Hematopoietic multipotent progenitor cell treated with erythropoietin and hydrocortisone succinate and interleukin-3 and kit ligand, for 6 days (in vitro differentiated cells): ENCODE measurements around the gene FARP1.

Source experiments
- DNase-seq: peaks from one replicate; pipeline ENCODE4 v3.0.0-alpha.2; 2015

The FARP1 gene

GRCh38 chr13:98452851-98453843 is 310.3 kb downstream of the FARP1 start:
- DNase-seq = no peak

GRCh38 chr13:98454389-98454881 is 311.5 kb downstream of the FARP1 start:
- peak; percentile 71 for DNase-seq

DNA sequence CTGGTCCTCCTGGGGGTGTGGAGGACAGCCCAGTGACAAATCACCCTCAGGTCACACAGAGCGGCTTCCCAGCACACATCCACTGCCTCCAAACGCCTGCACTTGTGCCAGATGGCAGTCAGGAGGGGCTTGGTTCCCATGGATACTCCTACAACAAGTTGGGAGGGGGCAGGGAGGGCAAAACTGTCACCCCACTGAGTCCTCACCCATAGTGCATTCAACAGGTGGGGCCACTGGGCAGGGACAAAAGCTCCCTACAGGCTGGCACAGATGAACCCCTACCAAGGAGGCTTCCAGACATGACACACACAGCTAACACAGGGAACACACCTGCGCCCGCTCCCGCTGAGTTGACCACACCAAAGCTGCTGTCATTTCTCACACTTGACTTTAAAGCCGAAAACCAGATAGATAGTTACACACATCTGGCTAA is 313.5 kb downstream of the FARP1 start:
- no peak for DNase-seq

- DNase-seq = no peak
Measured at GRCh38 chr13:98457053-98457452, 314.2 kb downstream of the FARP1 start.

GRCh38 chr13:98458431-98458830 is 315.5 kb downstream of the FARP1 start:
- DNase-seq = no peak

DNA sequence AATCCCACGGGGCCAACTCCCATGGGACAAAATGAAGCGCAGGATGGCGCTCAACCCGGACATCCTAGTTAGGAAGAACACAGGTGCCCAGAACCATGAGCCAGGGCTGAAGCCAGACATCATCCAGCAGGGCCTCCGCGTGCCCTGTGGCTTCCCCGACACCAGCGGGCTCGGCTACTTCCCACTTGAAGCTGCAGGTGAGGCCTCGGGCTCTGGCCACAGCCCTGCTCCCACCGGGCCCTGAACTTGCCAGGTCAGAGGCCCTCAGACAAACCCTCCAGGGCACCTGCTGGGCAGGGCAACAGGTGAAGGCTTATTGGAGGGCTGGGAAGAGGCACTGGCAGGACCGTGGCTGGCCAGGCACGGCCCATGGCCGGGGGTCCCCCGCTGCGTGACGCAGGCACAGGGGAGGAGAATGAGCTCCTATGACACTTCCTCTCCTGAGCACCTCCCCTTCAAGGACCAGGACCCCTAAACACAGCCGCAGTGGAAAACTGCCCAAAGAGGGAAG is 316.3 kb downstream of the FARP1 start:
- DNase-seq = no peak

GRCh38 chr13:98459721-98460370 is 317.0 kb downstream of the FARP1 start:
- DNase-seq = no peak

DNA sequence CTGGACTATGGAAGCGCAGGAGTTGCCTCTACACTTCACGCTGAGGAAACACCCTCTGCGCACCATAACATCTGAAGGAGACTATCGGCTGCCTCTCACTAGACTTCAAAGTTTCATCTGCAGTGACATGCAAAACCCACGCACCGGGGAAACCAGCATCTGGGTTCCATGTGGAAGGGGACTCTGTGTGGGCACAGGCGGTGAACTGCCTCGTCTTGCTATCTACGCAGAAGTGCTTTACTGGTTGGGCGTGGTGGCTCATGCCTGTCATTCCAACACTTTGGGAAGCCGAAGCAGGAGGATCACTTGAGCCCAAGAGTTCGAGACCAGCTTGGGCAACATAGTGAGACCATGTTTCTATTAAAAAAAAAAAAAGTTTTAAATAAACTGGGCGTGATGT is 317.6 kb downstream of the FARP1 start:
- DNase-seq = no peak

- no peak for DNase-seq
Measured at GRCh38 chr13:98461486-98462240, 318.8 kb downstream of the FARP1 start.

- DNase-seq = no peak
Measured at GRCh38 chr13:98462241-98462882, 319.5 kb downstream of the FARP1 start.

GRCh38 chr13:98462946-98463345 is 320.1 kb downstream of the FARP1 start:
- no peak for DNase-seq

- DNase-seq = peak; percentile 65
Measured at GRCh38 chr13:98466634-98467236, 323.8 kb downstream of the FARP1 start.

DNA sequence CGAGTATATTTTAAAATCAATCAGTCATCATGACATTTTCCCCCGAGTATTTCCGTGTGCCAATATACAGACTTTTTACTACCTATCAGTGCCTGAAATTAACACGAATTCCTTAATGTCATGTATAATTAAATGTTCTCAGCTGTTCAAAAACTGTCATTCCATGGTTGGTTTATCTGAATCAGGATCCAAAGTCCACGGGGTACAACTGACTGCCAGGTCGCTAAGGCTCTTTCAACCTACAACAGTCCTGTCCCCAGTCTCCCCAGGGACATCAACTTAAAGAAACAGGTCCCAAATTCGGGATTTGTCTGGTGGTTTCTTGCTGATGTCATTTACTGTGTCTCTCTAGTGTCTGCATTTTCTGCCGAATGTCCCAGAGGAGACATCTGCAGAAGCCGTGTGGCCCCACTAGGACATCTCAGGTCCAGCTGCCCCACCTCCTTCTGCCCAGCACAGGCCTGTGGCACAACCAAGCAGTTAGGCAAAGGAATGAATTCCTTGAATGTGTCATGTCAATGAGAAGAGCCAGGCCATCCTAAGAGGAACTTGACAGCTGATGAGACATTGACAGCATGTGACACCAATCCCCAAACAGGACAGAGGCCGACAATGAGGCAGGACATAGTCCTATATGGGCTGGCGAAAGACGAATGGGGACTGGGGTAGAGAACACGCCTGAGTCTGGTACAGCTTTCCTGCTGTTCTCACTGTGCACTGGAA is 324.5 kb downstream of the FARP1 start:
- DNase-seq = no peak

DNA sequence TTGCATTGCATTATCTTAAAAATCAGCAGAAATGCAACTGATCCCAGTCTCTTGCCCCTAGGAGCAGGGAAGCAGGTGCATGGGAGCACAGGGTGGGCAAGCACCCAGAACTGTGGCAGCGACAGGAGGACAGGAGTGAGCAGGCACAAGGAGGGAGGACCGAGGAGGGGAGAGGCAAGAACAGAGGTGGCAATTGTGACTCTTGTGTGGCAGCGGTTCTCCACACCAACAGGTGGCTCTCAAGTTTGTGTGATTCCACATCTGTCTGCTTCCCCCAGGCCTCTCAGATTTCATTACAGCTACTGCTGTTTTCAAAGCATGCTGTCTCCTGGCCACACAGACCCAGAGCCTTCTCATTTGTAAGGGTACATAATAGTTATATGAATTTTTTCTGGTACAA is 325.5 kb downstream of the FARP1 start:
- no peak for DNase-seq

DNA sequence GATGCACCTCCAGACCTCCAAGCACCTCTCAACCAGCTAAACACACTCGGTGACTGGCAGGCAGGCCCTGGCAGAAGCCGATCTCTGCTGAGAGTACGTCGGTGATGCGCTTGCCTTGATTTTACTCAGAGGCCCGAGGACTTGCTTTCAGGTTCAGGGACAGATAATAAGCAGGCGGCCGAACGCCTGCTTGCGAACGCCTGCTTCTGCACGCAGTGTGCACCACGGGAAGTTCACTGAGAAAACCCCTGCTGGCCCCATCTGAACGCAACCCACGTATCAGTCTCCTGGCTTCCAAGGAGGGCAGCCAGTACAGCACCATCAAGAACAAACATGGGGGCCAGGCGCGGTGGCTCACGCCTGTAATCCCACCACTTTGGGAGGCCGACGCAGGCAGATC is 326.0 kb downstream of the FARP1 start:
- no peak for DNase-seq

DNA sequence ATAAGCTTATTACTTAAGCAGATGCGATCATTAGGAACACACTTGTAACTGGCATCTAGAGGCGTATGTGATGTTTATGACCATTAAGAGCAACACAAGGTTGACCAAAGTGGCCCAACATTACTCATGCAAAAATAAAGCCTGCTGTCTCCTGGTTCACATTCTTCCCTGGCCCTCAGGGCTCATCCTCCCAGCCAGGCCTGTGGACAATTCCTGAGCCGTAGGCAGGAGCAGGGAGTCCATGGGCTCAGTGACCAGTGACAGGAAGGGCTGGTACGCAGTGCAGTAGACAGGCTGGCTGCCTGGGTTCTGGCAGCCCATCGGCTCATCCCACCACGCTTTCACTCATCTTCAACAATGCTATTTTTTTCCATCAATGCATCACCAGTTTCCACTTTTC is 328.0 kb downstream of the FARP1 start:
- no peak for DNase-seq

- peak; percentile 52 for DNase-seq
Measured at GRCh38 chr13:98471934-98472333, 329.0 kb downstream of the FARP1 start.

- DNase-seq = no peak
Measured at GRCh38 chr13:98473135-98473787, 330.4 kb downstream of the FARP1 start.

DNA sequence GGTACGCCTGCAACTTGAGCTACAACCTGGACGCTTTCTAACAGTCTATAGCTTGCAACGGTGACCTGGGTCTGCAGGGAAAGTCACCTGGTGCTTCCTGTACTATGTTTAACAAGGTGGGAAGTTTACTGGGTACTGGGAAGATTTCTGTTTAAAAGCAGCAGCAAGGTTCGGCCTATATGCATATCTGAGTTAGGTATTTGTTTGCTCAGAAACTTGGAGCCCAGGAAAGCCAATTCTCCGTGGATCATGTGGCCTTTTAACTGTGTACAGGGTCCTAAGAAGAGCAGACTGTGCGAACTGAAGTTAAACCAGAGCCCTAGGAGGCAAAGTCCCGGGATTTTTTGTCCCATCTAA is 330.9 kb downstream of the FARP1 start:
- no peak for DNase-seq

DNA sequence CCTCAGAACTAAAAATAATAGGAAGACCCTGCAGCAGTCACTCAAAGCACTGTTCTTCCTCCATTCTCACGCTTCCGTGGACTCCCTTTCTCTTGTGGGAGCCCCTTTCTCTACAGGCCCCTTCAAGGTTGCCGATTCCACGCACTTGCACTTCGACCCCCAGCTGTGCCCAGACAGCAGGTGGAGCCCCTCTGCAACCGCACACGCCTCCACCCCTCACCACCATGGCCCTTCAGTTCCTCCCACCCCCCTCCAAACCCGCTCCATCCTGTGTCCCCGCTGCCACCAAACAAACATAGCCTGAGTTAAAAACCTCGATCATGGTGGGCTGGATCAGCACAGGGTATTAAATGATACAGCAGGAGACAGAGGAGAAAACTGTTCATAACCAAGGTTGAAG is 331.4 kb downstream of the FARP1 start:
- DNase-seq = no peak

GRCh38 chr13:98474761-98475160 is 331.9 kb downstream of the FARP1 start:
- DNase-seq = no peak
